HG02610 (cell line): ENCODE results near the gene MAPT.
"Not testable (repeated sequence)": the region's sequence is repeated elsewhere in the genome, so short reads cannot be mapped to it uniquely, and the experiment has no call there.

Experiments
- ATAC-seq: cut with Tn5 transposase; IDR thresholded peaks from one replicate; pipeline ENCODE4 v1.9.1; 2021; ENCODE audit warnings: mild to moderate bottlenecking, moderate library complexity; ENCODE audit not compliant: unreplicated experiment

Gene MAPT

DNA sequence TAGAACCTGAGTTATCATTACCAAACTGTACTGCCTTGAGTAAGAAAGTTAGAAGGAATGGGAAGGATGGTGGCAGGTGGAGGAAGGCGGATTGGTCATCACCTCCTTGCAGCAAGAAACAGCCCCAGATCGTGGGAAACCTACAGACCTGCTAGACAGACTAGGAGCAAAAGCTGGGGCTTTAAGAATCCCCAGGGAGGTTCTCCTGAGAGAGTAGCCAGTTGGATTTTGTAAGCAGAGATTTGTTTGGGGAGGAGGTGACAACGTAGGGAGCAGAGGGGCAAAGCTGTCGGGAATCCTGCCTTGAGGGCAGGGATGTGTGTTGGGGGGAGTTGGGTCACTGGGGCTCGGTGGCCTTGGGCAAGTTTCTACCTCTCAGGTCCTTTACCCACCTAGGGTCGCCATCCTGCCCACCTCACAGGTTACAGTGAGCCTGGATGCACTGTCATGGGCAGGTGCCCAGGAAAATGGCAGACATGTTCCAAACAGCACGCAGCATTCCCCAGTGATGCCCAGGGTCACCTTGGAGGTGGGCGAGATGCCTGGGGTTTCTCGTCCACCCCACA is 55.5 kb downstream of the MAPT start:
- ATAC-seq = no peak

DNA sequence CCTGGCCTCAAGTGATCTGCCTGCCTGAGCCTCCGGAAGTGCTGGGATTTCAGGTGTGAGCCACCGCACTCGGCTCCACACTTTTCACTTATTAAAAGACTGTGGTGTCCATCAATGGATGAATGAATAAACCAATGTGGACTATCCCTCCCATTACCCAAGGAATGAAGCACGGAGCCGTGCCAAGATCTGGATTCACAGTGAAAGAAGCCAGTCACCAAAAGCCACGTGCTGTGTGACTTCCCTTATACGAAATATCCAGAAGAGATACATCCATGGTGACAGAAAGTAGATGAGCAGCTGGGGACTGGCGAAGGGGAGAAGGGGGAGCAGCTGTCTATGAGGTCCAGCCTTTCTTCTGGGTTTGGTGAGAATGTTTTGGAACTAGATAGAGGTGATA is 56.5 kb downstream of the MAPT start:
- no peak for ATAC-seq

DNA sequence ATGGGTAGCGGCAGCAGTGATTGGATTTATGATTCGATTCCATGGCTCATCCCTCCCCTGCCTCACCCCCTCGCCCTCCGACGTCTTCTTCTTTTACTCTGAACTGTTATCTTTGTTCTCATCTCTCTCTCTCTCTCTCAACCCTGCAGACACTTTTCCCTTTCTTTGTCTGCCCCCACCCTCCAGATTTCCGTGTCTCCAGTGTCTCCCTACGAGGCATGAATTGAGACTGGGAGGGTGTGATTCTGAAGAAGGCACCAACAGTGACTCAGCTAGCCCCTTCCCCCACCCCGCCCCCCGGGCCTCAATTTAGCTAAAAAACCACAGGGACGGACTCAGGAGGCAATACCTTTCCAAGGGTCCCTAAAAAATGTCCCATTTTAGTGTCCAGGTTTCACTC is 57.0 kb downstream of the MAPT start:
- ATAC-seq = no peak

DNA sequence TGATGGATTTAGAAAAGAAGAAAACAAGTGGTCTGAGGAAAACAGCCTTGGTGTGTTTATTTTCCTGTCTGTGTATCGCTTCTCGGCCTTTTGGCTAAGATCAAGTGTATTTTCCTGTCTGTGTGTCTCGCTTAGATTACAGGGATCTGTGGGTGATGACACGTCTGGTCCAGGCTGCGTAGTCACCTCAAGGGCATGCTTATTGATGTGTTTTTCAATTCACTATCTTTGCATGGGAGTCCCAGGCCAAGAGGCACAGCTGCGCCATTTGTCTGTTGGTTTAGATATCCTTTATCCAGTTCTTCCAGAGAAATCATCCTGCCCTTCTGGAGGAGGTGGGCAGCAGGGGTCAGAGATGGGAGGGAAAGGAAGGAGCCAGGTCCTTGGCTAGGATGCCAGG is 57.6 kb downstream of the MAPT start:
- ATAC-seq = no peak

DNA sequence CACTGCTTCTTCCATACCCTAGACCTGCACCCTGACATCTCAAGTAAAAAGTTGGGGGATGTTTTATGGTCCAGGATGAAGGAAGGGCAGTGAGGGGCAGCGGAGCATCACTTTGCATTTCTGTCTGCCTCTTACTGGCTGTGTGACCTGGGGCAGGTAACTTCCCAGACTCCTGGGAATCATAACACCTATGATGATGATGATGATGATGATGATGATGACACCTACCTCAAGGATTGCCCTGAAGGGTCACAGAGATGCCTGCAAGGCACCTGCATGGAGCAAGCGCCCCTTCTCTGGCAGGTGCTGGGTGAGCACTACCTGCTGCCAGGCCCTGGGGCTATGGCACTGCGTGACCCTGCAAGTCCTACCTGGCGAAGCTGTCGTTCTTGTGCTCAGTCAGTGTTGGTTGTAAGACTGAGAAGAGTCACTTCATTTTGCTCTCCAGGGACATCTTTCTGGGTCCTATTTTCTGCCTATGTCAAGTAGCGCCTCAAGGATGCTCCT is 58.5 kb downstream of the MAPT start:
- ATAC-seq = no peak

DNA sequence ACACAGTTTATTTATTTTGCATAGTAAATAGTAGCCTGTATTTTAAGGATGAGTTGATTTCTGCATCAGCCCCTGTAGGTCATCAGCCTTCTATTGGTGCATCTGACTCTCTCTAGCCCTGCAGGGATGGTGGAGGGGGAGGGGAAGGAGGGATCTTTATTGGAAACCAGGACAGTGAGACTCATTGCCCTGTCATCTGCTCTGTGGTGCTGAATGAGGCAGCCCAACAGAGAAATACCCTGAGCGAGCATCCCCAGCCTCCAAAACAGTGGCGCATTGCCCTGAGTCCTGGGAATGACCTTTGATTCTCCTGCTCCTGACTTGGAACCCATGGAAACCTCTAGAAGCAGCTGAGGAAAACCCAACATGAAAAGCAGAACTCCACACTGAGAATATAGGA is 59.2 kb downstream of the MAPT start:
- no peak for ATAC-seq

DNA sequence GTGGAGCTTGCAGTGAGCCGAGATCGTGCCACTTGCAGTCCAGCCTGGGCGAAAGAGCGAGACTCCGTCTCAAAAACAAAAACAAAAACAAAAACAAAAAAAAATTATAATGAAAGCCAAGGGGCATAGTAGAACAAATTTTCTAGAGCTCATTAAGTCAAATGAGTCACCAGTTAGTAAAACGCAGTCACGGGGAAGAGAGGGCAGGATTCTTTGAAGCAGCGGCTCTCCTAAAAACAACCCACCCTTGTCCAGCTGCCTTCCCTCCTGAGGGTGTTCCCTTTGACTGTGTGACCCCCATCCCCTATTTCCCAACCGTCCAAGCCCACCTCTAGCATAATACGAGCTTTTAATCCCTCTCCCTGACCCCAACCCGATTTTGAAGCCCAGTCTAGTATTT is 60.6 kb downstream of the MAPT start:
- no peak for ATAC-seq

DNA sequence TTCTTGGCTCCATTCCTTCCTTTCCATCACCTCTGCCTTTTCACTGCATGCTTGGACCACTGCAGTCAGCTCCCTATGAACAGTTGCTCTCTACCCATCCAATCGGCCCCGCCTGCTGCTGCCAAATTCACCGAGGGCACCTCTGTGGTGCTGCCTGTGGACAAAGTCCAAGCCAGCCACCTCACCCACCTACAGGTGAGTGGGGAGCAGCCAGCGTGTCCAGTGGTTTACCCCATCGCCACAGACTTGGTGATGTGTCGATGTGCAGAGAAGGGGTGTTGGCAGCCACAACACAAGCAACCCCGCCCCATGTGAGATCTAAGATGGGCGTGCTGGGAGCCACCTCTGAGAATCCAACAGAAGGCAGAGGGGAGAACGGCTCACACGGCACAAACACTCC is 61.0 kb downstream of the MAPT start:
- no peak for ATAC-seq

DNA sequence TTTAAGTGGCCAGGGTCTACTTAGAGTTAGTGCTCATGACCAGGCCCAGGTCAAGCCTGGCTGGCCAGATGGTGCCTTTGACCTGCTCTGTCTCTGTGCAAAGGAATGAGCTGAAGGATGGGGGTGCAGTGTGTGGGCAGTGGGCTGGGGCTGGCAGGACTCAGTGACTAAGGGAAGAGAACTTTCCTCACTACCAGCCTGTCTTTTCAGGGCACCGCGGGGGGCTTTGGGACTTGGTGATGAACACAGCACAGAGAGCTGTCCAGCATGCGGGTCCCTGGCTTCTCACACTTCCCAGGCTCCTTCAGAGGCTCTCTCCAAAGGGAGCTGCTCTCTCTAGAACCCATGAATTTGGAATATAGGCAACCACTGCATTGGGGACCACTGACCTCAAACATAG is 61.7 kb downstream of the MAPT start:
- no peak for ATAC-seq

DNA sequence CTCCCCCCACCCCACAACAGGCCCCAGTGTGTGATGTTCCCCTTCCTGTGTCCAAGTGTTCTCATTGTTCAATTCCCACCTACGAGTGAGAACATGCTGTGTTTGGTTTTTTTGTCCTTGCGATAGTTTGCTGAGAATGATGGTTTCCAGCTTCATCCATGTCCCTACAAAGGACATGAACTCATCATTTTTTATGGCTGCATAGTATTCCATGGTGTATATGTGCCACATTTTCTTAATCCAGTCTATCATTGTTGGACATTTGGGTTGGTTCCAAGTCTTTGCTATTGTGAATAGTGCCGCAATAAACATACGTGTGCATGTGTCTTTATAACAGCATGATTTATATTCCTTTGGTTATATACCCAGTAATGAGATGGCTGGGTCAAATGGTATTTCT is 62.4 kb downstream of the MAPT start:
- ATAC-seq = not testable (repeated sequence)

DNA sequence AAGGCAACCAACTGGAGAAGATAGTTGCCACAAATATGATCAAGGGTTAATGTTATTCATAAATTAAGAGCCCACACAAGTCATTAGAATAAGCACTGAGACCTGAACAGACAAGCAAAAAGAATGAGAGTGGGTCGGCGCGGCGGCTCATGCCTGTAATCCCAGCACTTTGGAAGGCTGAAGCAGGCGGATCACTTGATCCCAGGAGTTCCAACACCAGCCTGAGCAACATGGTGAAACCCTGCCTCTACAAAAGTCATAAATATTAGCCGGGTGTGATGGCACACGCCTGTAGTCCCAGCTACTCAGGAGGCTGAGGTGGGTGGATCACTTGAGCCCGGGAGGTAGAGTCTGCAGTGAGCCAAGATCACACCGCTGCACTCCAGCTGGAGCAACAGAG is 64.0 kb downstream of the MAPT start:
- ATAC-seq = no peak

DNA sequence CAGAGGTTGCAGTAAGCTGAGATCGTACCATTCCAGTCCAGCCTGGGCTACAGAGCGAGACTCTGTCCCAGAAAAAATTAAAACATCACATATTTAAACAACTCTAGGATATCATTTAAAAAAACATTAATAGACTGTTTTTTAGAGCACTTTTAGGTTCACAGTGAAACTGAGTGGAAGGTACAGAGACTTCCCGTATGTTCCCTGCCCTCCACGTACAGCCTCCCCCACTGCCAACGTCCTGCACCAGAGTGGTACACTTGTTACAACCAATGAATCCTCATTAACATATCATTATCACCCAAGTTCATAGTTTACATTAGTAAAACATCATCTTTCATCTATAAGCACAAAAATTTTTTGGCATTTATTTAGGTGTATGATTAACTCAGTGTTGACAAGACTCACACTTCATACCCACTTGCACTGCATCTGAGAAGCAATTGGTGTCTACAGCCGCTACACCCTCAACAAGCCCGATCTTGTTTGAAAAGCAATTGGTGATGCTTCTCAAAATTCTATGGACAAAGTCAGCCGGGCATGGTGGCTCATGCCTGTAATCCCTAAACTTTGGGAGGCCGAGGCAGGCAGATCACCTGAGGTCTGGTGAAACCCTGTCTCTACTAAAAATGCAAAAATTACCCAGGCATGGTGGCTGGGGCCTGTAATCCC is 64.8 kb downstream of the MAPT start:
- ATAC-seq = no peak

DNA sequence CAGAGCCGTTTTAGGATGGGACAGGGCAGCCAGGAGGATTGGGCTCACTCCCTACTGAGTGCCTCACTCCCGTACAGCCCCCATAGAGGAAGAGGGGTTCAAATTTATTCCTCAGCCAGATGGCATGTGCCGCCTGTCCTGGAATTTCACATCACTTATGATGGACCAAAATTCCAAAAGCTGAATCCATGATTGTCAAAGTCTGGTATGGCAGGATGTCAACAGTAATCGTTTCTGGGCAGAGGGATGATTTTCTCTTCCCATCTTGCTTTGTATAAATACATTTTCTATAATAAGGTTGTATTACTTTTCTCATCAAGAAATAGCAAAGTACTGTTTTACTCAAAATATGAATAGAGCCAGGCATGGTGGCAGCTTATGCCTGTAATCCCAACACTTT is 66.0 kb downstream of the MAPT start:
- no peak for ATAC-seq

DNA sequence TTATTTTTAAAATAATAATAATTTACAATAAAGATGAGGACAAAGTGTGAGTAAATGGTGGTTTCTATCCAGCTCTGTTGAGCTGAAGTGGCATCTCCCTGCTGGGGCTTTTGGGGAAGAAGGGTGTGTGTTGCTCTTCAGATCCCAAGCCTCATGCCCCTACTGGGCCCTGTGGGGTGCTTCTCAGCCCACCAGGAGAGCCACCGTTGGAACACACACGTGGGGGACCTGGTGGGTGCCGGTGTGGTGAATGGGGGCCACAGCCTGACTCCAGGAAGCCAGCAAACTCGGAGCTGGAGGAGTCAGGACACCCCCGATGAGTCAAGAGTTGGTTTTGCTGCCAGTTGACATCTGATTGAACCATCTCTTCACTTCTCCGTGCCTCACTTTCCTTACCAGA is 66.9 kb downstream of the MAPT start:
- no peak for ATAC-seq

DNA sequence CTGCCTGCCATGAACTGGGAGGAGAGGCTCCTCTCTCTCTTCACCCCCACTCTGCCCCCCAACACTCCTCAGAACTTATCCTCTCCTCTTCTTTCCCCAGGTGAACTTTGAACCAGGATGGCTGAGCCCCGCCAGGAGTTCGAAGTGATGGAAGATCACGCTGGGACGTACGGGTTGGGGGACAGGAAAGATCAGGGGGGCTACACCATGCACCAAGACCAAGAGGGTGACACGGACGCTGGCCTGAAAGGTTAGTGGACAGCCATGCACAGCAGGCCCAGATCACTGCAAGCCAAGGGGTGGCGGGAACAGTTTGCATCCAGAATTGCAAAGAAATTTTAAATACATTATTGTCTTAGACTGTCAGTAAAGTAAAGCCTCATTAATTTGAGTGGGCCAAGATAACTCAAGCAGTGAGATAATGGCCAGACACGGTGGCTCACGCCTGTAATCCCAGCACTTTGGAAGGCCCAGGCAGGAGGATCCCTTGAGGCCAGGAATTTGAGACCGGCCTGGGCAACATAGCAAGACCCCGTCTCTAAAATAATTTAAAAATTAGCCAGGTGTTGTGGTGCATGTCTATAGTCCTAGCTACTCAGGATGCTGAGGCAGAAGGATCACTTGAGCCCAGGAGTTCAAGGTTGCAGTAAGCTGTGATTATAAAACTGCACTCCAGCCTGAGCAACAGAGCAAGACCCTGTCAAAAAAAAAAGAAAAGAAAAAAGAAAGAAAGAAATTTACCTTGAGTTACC is 68.0 kb downstream of the MAPT start:
- no peak for ATAC-seq

DNA sequence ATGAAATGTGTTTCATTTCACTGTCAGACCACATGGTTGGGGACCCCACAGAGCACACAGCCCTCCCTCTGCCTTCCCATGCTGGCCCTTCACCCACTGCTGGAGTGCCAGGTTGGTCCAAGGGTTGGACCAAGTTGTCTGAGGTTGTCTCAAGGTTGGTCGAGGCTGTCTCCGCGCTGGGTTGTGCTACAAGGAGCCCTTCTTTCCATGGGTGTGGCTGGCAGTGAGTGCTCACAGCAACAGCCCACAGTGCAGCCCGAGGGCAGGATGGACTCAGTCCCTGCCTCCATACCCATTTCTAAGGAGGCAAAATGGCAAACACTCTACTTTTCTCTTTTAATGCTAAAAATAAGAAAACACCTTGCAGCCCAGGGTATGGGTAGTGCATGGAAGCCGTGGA is 68.9 kb downstream of the MAPT start:
- no peak for ATAC-seq

DNA sequence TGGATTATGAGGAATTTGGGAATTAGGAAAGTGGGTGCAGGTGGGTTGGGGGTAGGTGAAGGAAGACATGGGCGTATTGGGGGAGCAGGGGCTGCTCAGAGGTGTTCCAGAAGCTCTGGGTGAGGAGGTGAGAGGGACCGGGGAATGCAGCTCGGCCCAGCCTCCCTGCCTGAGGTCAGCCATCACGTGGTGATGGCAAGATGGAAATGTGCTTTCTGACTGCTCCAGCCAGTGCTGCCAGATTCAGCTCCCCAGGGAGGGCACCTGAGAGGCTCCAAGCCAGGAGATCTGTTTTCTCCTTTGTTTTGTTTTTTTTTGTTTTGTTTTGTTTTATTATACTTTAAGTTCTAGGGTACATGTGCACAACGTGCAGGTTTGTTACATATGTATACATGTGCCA is 69.5 kb downstream of the MAPT start:
- ATAC-seq = no peak

DNA sequence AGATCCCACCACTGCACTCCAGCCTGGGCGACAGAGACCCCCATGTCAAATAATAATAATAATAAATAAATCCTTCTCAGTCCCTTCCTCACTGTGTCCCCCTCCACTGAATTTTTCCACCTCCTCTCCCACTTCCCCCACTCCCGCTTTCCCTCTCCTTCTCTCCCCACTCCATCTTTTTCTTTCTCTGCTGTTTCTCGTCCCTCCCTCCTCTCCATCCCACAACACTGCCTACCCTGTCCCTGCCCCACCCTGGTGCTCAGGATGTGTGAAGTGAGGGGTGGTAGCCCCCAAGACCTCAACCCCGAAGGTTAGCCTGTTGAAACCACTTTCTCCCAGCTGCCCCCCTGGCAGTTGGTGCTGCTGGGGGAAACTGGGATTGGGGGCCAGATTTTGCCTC is 70.3 kb downstream of the MAPT start:
- ATAC-seq = no peak

DNA sequence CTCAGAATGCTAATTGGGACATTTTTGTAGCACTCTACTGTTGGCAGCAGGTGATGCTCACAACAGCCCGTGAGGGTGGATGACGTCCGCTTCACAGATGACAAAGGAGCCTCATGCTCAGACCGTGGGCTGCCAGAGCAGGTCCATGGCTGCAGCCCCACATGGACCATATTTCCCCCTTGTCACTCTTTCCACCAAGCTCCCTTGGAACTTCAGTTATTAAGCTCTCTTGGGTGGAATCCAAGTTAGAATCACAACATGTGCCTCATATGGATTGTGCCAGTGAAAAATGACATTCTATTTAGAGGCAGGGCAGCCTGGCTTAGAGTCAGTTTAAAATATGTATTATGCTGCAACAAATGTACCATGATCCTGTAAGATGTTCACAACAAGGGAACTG is 71.5 kb downstream of the MAPT start:
- no peak for ATAC-seq

DNA sequence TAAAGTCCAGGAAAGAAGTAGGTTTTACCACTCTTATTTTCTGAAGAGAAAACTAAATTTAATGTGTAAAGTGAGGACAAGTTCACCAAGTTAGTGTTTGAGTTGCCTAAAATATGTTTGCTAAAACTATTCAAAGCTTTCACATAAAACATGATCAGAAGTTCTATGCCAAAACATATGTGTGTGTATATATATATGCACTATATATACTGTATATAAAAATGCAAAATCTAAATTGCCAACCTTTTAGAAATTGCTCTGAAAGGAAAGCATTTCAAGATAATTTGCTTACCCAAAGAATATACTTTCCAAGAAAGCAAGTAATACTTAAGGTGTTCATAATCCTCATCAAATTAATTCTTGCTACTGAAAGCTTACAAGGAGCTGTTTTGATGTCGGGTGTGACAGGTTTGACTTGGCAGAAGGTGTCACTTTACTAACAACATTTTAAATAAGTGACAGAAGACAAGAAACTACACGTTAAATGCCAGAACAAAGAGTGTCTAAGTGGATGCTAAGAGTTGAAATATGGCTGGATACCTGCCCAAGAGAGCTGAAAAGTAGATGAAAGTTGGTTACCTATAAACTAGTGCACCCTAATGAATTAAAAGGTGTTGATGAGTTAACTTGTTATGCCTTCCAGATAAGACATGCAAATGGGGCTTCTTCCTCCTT is 72.4 kb downstream of the MAPT start:
- ATAC-seq = no peak

DNA sequence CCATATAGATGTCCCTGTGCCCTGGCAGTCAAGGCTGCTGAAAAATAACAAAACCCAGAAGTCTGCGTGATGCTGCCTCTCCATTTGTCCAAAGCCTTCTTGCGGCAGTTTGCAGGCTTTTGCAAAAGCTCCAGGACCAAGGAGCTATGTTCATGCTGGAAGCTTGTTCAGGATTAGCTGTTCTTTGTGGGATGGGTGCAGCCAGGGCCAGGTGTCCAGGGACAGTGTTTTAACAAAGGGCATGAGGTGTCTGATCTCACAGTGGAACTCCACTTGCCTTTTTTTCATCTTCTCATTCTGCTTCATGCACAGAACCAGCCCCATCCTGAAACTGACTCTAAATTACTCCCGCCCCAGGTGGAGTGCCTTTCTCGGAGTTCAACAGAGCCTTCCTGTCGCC is 73.0 kb downstream of the MAPT start:
- ATAC-seq = no peak

DNA sequence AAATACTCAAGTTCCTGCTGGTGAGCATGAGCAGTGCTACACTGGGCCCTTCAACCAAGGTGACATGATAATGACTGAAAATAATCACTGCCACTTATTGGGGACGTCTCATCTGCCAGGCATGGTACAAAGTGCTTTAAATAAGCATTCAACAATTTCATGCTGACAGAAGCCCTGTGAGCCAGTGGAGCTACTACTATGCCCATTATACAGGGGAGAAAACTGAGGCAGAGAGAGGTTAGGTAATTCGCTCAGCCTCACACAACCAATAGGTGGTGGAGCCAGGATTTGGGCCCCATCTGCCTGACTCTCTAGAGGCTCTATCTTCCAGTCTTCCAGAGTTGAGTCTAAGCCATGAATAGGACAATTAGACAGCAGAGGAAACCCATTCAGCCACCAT is 74.4 kb downstream of the MAPT start:
- no peak for ATAC-seq
